Measurements from ENCODE around the gene SETD1A.

SETD1A gene

DNA sequence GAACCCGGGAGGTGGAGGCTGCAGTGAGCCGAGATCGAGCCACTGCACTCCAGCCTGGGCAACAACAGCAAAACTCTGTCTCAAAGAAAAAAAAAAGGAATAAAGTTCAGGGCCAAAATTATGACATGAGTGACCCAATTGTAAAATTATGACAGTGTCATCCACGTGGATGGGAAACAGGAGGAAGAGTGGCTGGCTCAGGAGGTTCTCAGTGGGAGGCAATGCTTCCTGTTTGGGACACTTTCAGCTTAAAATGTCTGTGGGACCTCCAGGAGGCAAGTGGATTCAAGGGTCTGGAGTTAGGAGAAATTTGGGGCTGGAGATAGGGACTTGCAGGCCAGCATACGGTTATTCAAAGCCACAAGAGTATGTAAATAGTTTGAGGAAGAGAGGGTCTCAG lies 67.8 kb downstream of the SETD1A start:
- no peaks in the 10 kb centered on the region for H3K4me1 ChIP-seq (ENCODE audit: control insufficient read depth, insufficient read depth, low read length)
- H3K9ac ChIP-seq (ENCODE audit: low read depth, low read length), result no peak overlapping the region
- no peaks in the 10 kb centered on the region for H3K36me3 ChIP-seq (ENCODE audit: control insufficient read depth, insufficient read depth, low read length)
- no peaks in the 10 kb centered on the region for H3K27me3 ChIP-seq (ENCODE audit: control insufficient read depth, insufficient read depth, low read length)
- H3K27ac ChIP-seq (ENCODE audit: low read depth, low read length), result no peak overlapping the region
- H3K4me3 ChIP-seq (ENCODE audit: low read depth, low read length), result no peak overlapping the region
- no peaks in the 10 kb centered on the region for H3K9me3 ChIP-seq (ENCODE audit: control insufficient read depth, insufficient read depth, low read length)

DNA sequence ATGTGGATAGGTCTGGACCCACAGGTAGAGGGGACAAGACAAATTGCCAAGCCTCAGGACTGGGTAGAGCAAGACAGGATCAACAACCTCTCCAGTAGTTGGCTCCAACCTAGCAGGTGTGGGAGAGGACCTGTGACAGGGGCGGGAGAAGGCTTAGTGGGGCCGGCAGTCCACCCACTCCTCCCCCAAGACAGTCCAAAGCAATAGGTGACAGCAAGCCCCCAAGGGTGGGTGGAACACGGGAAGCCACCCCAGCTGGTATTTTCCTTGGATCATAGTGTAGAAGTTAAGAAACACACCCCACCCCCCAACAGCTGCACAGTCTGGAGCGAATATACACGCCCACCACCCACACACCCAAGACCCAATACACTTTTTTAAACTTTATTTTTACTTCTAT lies 71.7 kb downstream of the SETD1A start:
- Histone ChIP-seq H3K27ac (ENCODE audit: low read depth, low read length) (no peak overlapping the region), H3K9ac (ENCODE audit: low read depth, low read length) (no peak overlapping the region), H3K27me3 (ENCODE audit: control insufficient read depth, insufficient read depth, low read length) (no peaks in the 10 kb centered on the region), H3K4me3 (ENCODE audit: low read depth, low read length) (no peak overlapping the region), H3K4me1 (ENCODE audit: control insufficient read depth, insufficient read depth, low read length) (no peaks in the 10 kb centered on the region), H3K9me3 (ENCODE audit: control insufficient read depth, insufficient read depth, low read length) (no peaks in the 10 kb centered on the region), H3K36me3 (ENCODE audit: control insufficient read depth, insufficient read depth, low read length) (no peaks in the 10 kb centered on the region)

DNA sequence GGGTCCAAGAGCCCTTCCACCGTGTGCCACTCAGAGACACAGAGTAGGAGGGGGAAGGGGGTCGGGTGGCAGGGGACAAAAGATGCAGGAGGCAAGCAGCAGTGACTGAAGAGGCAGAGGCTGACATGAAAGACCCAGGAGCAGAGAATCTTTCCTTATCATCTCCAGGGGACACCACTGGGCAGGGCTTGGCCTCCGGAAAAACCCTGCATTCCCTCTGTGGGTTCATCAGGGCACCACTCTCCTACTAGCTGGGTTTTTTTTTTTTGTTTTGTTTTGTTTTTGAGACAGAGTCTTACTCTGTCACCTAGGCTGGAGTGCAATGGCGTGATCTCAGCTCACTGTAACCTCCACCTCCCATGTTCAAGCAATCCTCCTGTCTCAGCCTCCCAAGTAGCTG lies 73.7 kb downstream of the SETD1A start:
- Histone ChIP-seq H3K4me3 (ENCODE audit: low read depth, low read length) (no peak overlapping the region), H3K9ac (ENCODE audit: low read depth, low read length) (no peak overlapping the region), H3K4me1 (ENCODE audit: control insufficient read depth, insufficient read depth, low read length) (no peaks in the 10 kb centered on the region), H3K27ac (ENCODE audit: low read depth, low read length) (no peak overlapping the region), H3K27me3 (ENCODE audit: control insufficient read depth, insufficient read depth, low read length) (no peaks in the 10 kb centered on the region), H3K9me3 (ENCODE audit: control insufficient read depth, insufficient read depth, low read length) (no peaks in the 10 kb centered on the region), H3K36me3 (ENCODE audit: control insufficient read depth, insufficient read depth, low read length) (no peaks in the 10 kb centered on the region)

DNA sequence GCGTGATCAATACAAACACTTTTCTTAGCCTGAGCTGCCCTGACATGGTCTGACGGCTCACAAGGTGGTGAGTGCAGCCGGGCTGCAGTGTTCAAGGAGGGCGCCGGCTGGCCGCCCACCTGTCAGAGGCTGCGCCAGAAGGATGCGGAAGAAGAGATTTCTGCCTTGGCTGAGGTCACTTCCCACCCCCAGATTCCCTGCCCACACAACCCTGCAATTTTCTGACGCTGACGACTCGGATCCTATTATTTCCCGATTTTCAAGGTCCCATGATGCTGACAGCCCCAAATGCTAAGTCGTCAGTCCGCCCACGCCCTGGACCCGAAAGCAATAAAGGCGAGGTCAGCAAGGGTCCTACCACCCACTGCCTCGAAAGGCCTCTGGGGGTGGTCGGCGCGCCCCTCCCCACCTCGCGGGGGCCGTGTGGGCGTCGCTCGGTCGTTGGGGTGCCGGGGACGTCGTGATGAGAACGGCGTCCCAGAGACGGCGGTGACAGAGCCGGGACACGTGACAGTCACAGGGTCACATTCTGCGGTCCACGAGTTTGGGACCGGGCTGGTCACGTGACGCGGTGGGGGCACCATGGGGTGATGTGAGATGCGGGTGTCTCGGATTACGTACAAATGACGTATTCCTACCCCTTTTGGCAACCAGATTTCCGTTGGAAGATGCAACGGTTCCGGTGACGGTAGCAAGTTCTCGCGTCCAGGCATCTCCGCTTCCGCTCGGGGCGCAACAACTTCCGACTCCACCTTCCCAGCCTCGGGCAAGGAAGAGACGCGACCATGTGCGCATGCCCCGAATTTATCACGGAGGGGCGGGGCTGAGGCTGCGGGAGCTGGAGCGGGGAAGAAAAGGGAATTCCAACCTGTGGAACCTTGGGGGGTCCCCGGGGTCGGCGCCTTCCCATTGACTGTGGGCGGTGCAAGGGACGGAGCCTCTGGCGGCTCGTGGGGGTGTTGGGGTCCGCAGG lies 75.5 kb downstream of the SETD1A start, which contains the start of gene STX4:
STX4 (plus strand) TSS at position 823 of the 973 bp plus-strand sequence. CDS start 248 bp downstream, outside the sequence.
- peak within 1 kb of the TSS; percentile 34; the same call in 1 of the 2 replicates for H3K9ac ChIP-seq (ENCODE audit: low read depth, low read length)
- H3K36me3 ChIP-seq (ENCODE audit: control insufficient read depth, insufficient read depth, low read length), result peaks cover 4% of the 10 kb centered on the region; the same call in 1 of the 2 replicates
- H3K9me3 ChIP-seq (ENCODE audit: control insufficient read depth, insufficient read depth, low read length), result no peaks in the 10 kb centered on the region
- peak within 1 kb of the TSS; percentile 90 for H3K4me3 ChIP-seq (ENCODE audit: low read depth, low read length)
- H3K27ac ChIP-seq (ENCODE audit: low read depth, low read length), result peak within 1 kb of the TSS; percentile 60
- H3K4me1 ChIP-seq (ENCODE audit: control insufficient read depth, insufficient read depth, low read length), result no peaks in the 10 kb centered on the region
- no peaks in the 10 kb centered on the region for H3K27me3 ChIP-seq (ENCODE audit: control insufficient read depth, insufficient read depth, low read length)

DNA sequence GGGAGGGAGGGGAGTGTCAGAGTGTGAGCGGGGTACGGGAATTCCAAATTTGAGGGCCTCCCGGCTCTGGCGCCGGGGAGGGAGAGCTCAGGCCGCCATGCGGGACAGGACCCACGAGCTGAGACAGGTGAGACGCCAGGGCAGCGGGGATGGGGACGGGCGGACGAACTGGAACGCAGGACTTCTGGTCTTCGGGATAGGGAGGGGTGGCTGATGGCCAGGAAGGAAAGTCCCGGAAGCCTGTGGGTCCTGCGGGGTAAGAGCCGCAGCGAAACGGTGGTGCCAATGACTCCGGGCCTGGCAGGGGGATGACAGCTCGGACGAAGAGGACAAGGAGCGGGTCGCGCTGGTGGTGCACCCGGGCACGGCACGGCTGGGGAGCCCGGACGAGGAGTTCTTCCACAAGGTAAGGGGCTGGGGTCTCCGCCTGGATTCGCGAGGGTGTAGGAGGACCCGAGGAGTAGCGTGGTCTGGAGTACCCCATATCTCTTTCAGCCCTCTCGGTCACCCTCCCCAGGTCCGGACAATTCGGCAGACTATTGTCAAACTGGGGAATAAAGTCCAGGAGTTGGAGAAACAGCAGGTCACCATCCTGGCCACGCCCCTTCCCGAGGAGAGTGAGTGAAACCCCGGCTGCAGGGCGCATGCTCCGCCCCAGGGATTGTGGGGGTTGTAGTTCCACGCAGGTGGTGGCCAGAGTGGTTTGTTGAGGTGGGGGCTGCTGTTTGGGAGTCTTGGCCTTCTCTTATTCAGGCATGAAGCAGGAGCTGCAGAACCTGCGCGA lies 76.3 kb downstream of the SETD1A start:
- H3K27ac ChIP-seq (ENCODE audit: low read depth, low read length), result peak overlapping the region; percentile 60
- H3K4me3 ChIP-seq (ENCODE audit: low read depth, low read length), result peak overlapping the region; percentile 90
- H3K36me3 ChIP-seq (ENCODE audit: control insufficient read depth, insufficient read depth, low read length), result peaks cover 11% of the 10 kb centered on the region; the same call in 1 of the 2 replicates
- H3K9me3 ChIP-seq (ENCODE audit: control insufficient read depth, insufficient read depth, low read length), result no peaks in the 10 kb centered on the region
- H3K4me1 ChIP-seq (ENCODE audit: control insufficient read depth, insufficient read depth, low read length), result no peaks in the 10 kb centered on the region
- H3K27me3 ChIP-seq (ENCODE audit: control insufficient read depth, insufficient read depth, low read length), result no peaks in the 10 kb centered on the region
- H3K9ac ChIP-seq (ENCODE audit: low read depth, low read length), result no peak overlapping the region
